Gastrocnemius medialis (tissue), 4 donors: Measurements from ENCODE around the gene GARNL3.
A peak's percentile ranks its signal among the peaks of the same experiment; 100 is the strongest.

Experiments
- CTCF ChIP-seq, 5 experiments: fragments of 450-650 bp in 3 of 5; fragments of 200-600 bp in 2 of 5; sonication (generic) in 2 of 5; IDR thresholded peaks in 4 of 5; conservative IDR thresholded peaks in 1 of 5; 1 replicate in 4 of 5; 2 replicates in 1 of 5; pipeline ENCODE4 v1.5.1; 2016 to 2019; ENCODE audit warnings: antibody characterized with exemption in 5 of 5, mild to moderate bottlenecking in 3 of 5, moderate library complexity in 3 of 5
- POLR2A ChIP-seq, 2 donors: fragments of 450-650 bp; IDR thresholded peaks; one replicate each; pipeline ENCODE4 v1.6.1; 2017; ENCODE audit warnings: antibody characterized with exemption in 2 of 2, mild to moderate bottlenecking in 2 of 2, moderate library complexity in 2 of 2

GRCh38 chr9:127396808-127397645, 132.5 kb downstream of the GARNL3 start, which contains the start of gene SLC2A8:
- TF ChIP-seq CTCF (IDR thresholded peaks at IDR 0.05 in 4 of 5, conservative IDR thresholded peaks at IDR 0.05 in 1 of 5) (peak in 3 of 5 experiments; percentile 29 to 52 (median 31)), POLR2A (IDR thresholded peaks at IDR 0.05) (peak; percentile 84 to 86)
